Measurements from ENCODE around the gene MAP4K4.
A peak's percentile ranks its signal among the peaks of the same experiment; 100 is the strongest.

The MAP4K4 gene

GRCh38 chr2:101740555-101740964 lies 43.1 kb downstream of the MAP4K4 start:
- no peak overlapping the region for H4K91ac ChIP-seq (ENCODE audit: low read depth, low read length, poor library complexity)
- H3K14ac ChIP-seq (ENCODE audit: low read length), result no peak overlapping the region
- no peak overlapping the region for H3K4ac ChIP-seq (ENCODE audit: low read length)
- H2AFZ ChIP-seq (ENCODE audit: low read length), result no peak overlapping the region
- H3K4me3 ChIP-seq (ENCODE audit: low read length in 2 of 2), result no peak overlapping the region
- no peak overlapping the region for H3K9ac ChIP-seq (ENCODE audit: low read depth, low read length, poor library complexity)
- WGBS, 2 donors (ENCODE audit: extremely low coverage in 2 of 2, insufficient read length in 2 of 2, insufficient replicate concordance in 1 of 2), result no CpG with 5 or more reads among the region's 1 CpG
- no peaks in the 10 kb centered on the region for H3K27me3 ChIP-seq (ENCODE audit: control insufficient read depth in 3 of 3, insufficient read depth in 3 of 3, low read depth in 1 of 3, low read length in 3 of 3)
- no peak overlapping the region for H3K18ac ChIP-seq (ENCODE audit: low read length)
- no peak overlapping the region for H2BK5ac ChIP-seq (ENCODE audit: low read length)
- H3K36me3 ChIP-seq (replicated peaks in 1 of 2; ENCODE audit: control insufficient read depth in 2 of 2, insufficient read depth in 2 of 2, low read length in 2 of 2), result peaks cover 0 to 4% of the 10 kb centered on the region in 2 donors
- no peak overlapping the region for H2BK120ac ChIP-seq (ENCODE audit: low read depth, low read length)
- H4K8ac ChIP-seq (ENCODE audit: low read depth, low read length), result no peak overlapping the region
- H2BK15ac ChIP-seq (ENCODE audit: low read length), result no peak overlapping the region
- H3K79me1 ChIP-seq (ENCODE audit: low read depth, low read length), result peaks cover 2% of the 10 kb centered on the region
- H3K4me1 ChIP-seq (ENCODE audit: control insufficient read depth in 2 of 2, insufficient read depth in 1 of 2, low read depth in 1 of 2, low read length in 2 of 2), result peaks cover 11 to 26% of the 10 kb centered on the region in 2 donors
- DNase-seq (ENCODE audit: low spot score), result no peak
- H2BK12ac ChIP-seq (ENCODE audit: low read length), result no peak overlapping the region
- no peak overlapping the region for H3K23ac ChIP-seq (ENCODE audit: low read depth, low read length, poor library complexity)
- H3K27ac ChIP-seq (replicated peaks; ENCODE audit: low read length), result no peak overlapping the region
- H3K4me2 ChIP-seq (ENCODE audit: insufficient read depth, low read length, poor library complexity, severe bottlenecking), result no peak overlapping the region
- H3K9me3 ChIP-seq (replicated peaks in 1 of 2; ENCODE audit: control insufficient read depth in 2 of 2, insufficient read depth in 1 of 2, low read depth in 1 of 2, low read length in 2 of 2), result no peaks in the 10 kb centered on the region
- no peak overlapping the region for H2AK5ac ChIP-seq (ENCODE audit: low read depth, low read length)

- no peak overlapping the region for H4K8ac ChIP-seq (ENCODE audit: low read depth, low read length)
- no peak overlapping the region for H2BK15ac ChIP-seq (ENCODE audit: low read length)
- no peak overlapping the region for H3K14ac ChIP-seq (ENCODE audit: low read length)
- WGBS, 2 donors (ENCODE audit: extremely low coverage in 2 of 2, insufficient read length in 2 of 2, insufficient replicate concordance in 1 of 2), result no CpG with 5 or more reads among the region's 9 CpGs
- H2AFZ ChIP-seq (ENCODE audit: low read length), result no peak overlapping the region
- H3K4me1 ChIP-seq (ENCODE audit: control insufficient read depth in 2 of 2, insufficient read depth in 1 of 2, low read depth in 1 of 2, low read length in 2 of 2), result peaks cover 7 to 20% of the 10 kb centered on the region in 2 donors
- H3K27ac ChIP-seq (replicated peaks; ENCODE audit: low read length), result peak overlapping the region; percentile 41
- H3K4me2 ChIP-seq (ENCODE audit: insufficient read depth, low read length, poor library complexity, severe bottlenecking), result no peak overlapping the region
- no peak overlapping the region for H2BK5ac ChIP-seq (ENCODE audit: low read length)
- no peaks in the 10 kb centered on the region for H3K79me1 ChIP-seq (ENCODE audit: low read depth, low read length)
- no peak overlapping the region for H2BK12ac ChIP-seq (ENCODE audit: low read length)
- no peak overlapping the region for H3K4me3 ChIP-seq (ENCODE audit: low read length in 2 of 2)
- H3K23ac ChIP-seq (ENCODE audit: low read depth, low read length, poor library complexity), result no peak overlapping the region
- no peak overlapping the region for H3K18ac ChIP-seq (ENCODE audit: low read length)
- no peak overlapping the region for H3K9ac ChIP-seq (ENCODE audit: low read depth, low read length, poor library complexity)
- H3K4ac ChIP-seq (ENCODE audit: low read length), result no peak overlapping the region
- H3K36me3 ChIP-seq (replicated peaks in 1 of 2; ENCODE audit: control insufficient read depth in 2 of 2, insufficient read depth in 2 of 2, low read length in 2 of 2), result peaks cover 0 to 4% of the 10 kb centered on the region in 2 donors
- no peak overlapping the region for H4K91ac ChIP-seq (ENCODE audit: low read depth, low read length, poor library complexity)
- DNase-seq (ENCODE audit: low spot score), result peak; percentile 43
- H2AK5ac ChIP-seq (ENCODE audit: low read depth, low read length), result no peak overlapping the region
- H3K27me3 ChIP-seq (ENCODE audit: control insufficient read depth in 3 of 3, insufficient read depth in 3 of 3, low read depth in 1 of 3, low read length in 3 of 3), result no peaks in the 10 kb centered on the region
- H2BK120ac ChIP-seq (ENCODE audit: low read depth, low read length), result no peak overlapping the region
- no peaks in the 10 kb centered on the region for H3K9me3 ChIP-seq (replicated peaks in 1 of 2; ENCODE audit: control insufficient read depth in 2 of 2, insufficient read depth in 1 of 2, low read depth in 1 of 2, low read length in 2 of 2)
Measured at GRCh38 chr2:101741775-101742520, 44.4 kb downstream of the MAP4K4 start.

DNA sequence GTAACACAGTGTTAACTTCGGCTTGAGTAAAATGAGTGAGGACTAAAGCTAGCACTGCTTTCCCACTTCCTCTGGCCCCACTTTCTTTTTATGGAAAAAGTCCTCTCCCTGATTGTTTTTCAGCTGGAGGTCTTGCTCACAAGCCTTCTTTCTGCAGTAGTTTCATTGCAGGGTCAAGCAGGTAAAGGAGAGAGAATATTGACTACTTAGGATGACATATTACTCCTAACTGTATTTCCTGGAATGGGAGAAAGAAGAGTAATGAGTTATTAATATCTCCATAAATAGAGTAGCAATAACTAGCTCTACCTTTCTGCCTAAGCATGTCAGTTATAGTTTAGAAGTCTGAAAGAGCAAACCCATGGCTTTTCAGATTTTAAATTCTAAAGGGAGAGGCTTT lies 45.0 kb downstream of the MAP4K4 start:
- no peak overlapping the region for H4K91ac ChIP-seq (ENCODE audit: low read depth, low read length, poor library complexity)
- no peak overlapping the region for H2BK15ac ChIP-seq (ENCODE audit: low read length)
- H2BK5ac ChIP-seq (ENCODE audit: low read length), result no peak overlapping the region

GRCh38 chr2:101743288-101743687 lies 45.8 kb downstream of the MAP4K4 start:
- Histone ChIP-seq H3K9ac (ENCODE audit: low read depth, low read length, poor library complexity) (no peak overlapping the region), H3K4ac (ENCODE audit: low read length) (no peak overlapping the region), H3K18ac (ENCODE audit: low read length) (no peak overlapping the region), H2BK12ac (ENCODE audit: low read length) (no peak overlapping the region), H2BK5ac (ENCODE audit: low read length) (no peak overlapping the region), H3K27me3 (ENCODE audit: control insufficient read depth in 3 of 3, insufficient read depth in 3 of 3, low read depth in 1 of 3, low read length in 3 of 3) (no peaks in the 10 kb centered on the region), H4K91ac (ENCODE audit: low read depth, low read length, poor library complexity) (no peak overlapping the region), H2AK5ac (ENCODE audit: low read depth, low read length) (no peak overlapping the region), H3K23ac (ENCODE audit: low read depth, low read length, poor library complexity) (no peak overlapping the region), H3K36me3 (replicated peaks in 1 of 2; ENCODE audit: control insufficient read depth in 2 of 2, insufficient read depth in 2 of 2, low read length in 2 of 2) (peaks cover 0 to 4% of the 10 kb centered on the region in 2 donors), H3K27ac (replicated peaks; ENCODE audit: low read length) (no peak overlapping the region), H3K4me2 (ENCODE audit: insufficient read depth, low read length, poor library complexity, severe bottlenecking) (no peak overlapping the region), H2BK120ac (ENCODE audit: low read depth, low read length) (no peak overlapping the region), H3K14ac (ENCODE audit: low read length) (no peak overlapping the region), H3K4me3 (ENCODE audit: low read length in 2 of 2) (no peak overlapping the region), H3K9me3 (replicated peaks in 1 of 2; ENCODE audit: control insufficient read depth in 2 of 2, insufficient read depth in 1 of 2, low read depth in 1 of 2, low read length in 2 of 2) (no peaks in the 10 kb centered on the region), H2BK15ac (ENCODE audit: low read length) (no peak overlapping the region), H2AFZ (ENCODE audit: low read length) (no peak overlapping the region), H3K4me1 (ENCODE audit: control insufficient read depth in 2 of 2, insufficient read depth in 1 of 2, low read depth in 1 of 2, low read length in 2 of 2) (peaks cover 7 to 20% of the 10 kb centered on the region in 2 donors), H4K8ac (ENCODE audit: low read depth, low read length) (no peak overlapping the region), H3K79me1 (ENCODE audit: low read depth, low read length) (no peaks in the 10 kb centered on the region)
- no CpG with 5 or more reads among the region's 3 CpGs for WGBS, 2 donors (ENCODE audit: extremely low coverage in 2 of 2, insufficient read length in 2 of 2, insufficient replicate concordance in 1 of 2)
- DNase-seq (ENCODE audit: low spot score), result no peak

More for the DNA sequence above, 45.0 kb downstream of the MAP4K4 start:
- H2BK12ac ChIP-seq (ENCODE audit: low read length), result no peak overlapping the region
- H2AK5ac ChIP-seq (ENCODE audit: low read depth, low read length), result no peak overlapping the region
- H3K4me2 ChIP-seq (ENCODE audit: insufficient read depth, low read length, poor library complexity, severe bottlenecking), result no peak overlapping the region
- H3K4me3 ChIP-seq (ENCODE audit: low read length in 2 of 2), result no peak overlapping the region
- H3K27me3 ChIP-seq (ENCODE audit: control insufficient read depth in 3 of 3, insufficient read depth in 3 of 3, low read depth in 1 of 3, low read length in 3 of 3), result no peaks in the 10 kb centered on the region
- no peak for DNase-seq (ENCODE audit: low spot score)
- peaks cover 7 to 20% of the 10 kb centered on the region in 2 donors for H3K4me1 ChIP-seq (ENCODE audit: control insufficient read depth in 2 of 2, insufficient read depth in 1 of 2, low read depth in 1 of 2, low read length in 2 of 2)
- no peak overlapping the region for H3K14ac ChIP-seq (ENCODE audit: low read length)
- no peak overlapping the region for H3K23ac ChIP-seq (ENCODE audit: low read depth, low read length, poor library complexity)
- WGBS, 2 donors (ENCODE audit: extremely low coverage in 2 of 2, insufficient read length in 2 of 2, insufficient replicate concordance in 1 of 2), result no CpG with 5 or more reads among the region's 1 CpG
- no peak overlapping the region for H3K18ac ChIP-seq (ENCODE audit: low read length)
- no peak overlapping the region for H4K8ac ChIP-seq (ENCODE audit: low read depth, low read length)
- H3K9ac ChIP-seq (ENCODE audit: low read depth, low read length, poor library complexity), result no peak overlapping the region
- H3K79me1 ChIP-seq (ENCODE audit: low read depth, low read length), result no peaks in the 10 kb centered on the region
- H2BK120ac ChIP-seq (ENCODE audit: low read depth, low read length), result no peak overlapping the region
- H3K9me3 ChIP-seq (replicated peaks in 1 of 2; ENCODE audit: control insufficient read depth in 2 of 2, insufficient read depth in 1 of 2, low read depth in 1 of 2, low read length in 2 of 2), result no peaks in the 10 kb centered on the region
- H3K4ac ChIP-seq (ENCODE audit: low read length), result no peak overlapping the region
- peaks cover 0 to 4% of the 10 kb centered on the region in 2 donors for H3K36me3 ChIP-seq (replicated peaks in 1 of 2; ENCODE audit: control insufficient read depth in 2 of 2, insufficient read depth in 2 of 2, low read length in 2 of 2)
- no peak overlapping the region for H3K27ac ChIP-seq (replicated peaks; ENCODE audit: low read length)
- no peak overlapping the region for H2AFZ ChIP-seq (ENCODE audit: low read length)
